Stimulated activated CD8-positive, alpha-beta memory T cell treated with anti-CD3 and anti-CD28 coated beads, Interleukin-2, amount 100 ng/mL, for 1 hour (primary cell): ENCODE results near the gene CHRNE.

Experiments
- DNase-seq, 2 donors: peaks; one replicate each; pipeline ENCODE4 v3.0.0-alpha.2; 2020; ENCODE audit warnings: low read depth in 2 of 2

Gene CHRNE

DNA sequence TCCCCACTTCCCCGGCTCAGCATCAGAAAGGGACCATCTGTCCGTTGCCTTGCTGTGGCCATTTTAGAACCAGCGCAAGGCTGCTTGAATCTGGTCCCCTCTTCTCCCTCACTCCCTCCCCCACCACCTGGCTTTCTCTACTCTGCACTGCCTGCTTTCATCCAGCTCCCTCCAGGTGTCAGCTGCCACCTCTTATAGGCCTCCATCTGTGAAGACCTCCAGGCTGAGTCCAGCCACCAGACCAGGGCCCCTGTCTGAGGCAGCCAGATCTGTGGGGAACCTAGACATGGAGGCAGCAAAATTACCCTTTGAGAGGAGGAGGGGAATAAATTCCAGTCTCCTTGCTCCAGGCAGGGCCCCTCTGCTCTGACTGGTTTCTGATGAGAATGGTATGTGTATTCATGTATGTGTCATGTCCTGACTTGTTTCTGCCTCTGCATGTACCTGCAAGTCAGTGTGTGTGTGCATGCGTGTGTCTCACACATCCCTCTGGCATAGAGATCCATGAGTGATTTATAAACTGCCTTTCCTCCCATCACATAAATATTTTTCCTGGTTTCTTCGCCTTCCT, 48.7 kb downstream of the CHRNE start:
- no peak for DNase-seq

- DNase-seq = no peak
Measured at GRCh38 chr17:4853208-4853671, 49.7 kb downstream of the CHRNE start.

GRCh38 chr17:4852567-4853207, 50.2 kb downstream of the CHRNE start:
- no peak for DNase-seq

DNA sequence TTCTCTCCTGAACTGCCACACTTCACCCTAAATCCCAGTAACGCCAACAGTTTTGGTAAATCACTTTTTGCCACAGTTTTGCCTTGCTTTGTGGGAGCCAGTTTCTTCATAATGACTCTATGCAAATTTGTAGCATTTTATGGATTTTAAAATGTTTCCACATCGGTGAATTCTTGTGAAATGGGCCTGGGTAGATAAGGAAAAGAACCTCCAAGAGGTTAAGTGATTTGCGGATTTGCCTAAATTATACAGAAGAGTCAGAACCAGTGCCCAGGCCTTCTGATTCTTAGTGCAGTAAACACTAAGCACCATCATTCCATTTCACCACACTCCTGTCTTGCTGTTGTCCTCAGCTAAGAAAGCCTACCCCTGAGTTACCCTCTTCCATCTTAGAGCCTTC, 51.8 kb downstream of the CHRNE start:
- no peak for DNase-seq

DNA sequence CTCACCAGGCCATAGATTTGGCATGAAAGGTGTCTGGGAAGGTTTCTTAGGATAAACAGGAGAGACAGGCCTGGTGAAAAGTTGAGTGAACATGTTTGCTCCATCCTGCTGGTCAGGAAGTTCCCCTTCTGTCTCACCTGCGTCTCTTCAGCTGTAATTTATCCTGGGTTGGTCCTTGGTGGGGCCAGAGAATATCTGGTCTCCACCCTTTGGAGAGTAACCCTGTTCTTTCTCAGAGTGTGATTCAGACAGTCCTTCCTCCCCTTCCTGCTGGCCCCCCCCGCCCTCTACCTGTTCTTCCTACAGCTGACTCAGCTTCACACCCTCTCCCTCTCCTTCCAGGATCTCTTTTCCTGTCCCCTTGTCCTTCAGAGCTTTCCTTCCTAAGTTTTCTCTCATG, 52.7 kb downstream of the CHRNE start:
- no peak for DNase-seq

DNA sequence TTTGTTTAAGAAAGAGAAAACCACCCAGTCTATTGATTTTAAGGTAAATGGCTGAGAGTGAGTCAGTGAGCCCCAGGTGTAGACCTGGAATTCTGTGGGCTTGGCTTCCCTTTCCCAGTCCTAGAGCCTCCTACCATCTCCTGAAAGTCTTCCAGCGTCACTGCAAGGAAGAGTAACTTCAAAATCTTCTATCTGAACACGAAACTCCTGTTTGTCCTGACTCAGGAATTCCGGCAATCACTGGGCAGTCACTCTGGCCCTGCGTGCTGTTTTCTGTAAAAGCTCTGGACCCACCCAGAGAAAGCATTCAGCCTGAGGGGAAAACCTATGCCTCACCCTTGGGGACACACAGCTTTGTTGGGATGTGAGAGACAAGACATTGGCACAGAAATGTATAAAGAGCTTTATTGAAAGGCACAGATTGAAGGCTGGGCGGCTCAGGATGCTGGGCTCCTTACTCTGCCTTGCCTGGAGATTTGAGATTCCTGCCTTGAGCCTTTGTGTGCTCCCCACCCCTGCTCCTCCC, 53.8 kb downstream of the CHRNE start:
- no peak for DNase-seq
